Astrocyte (in vitro differentiated cells and primary cell): ENCODE results near the gene PPM1E. TPM values are rescaled to one million over a fixed set of nuclear protein-coding genes. Genes with fewer than 3 reads are reported as not detected.

ENCODE experiments used
- DNase-seq: peaks from one replicate; pipeline ENCODE4 v3.0.0-alpha.2; 2010; ENCODE audit warnings: low read depth
- FAIRE-seq: peaks from 2 replicates; lab custom pipeline; 2011; peaks lifted over from hg19 to GRCh38; lab: Jason Lieb, UNC
- H2AFZ ChIP-seq: 2 replicates; pipeline ENCODE4 v1.6.0; 2012; ENCODE audit warnings: low read depth, low read length, inconsistent platforms
- H3K27ac ChIP-seq: 2 replicates; pipeline ENCODE4 v1.5.1; 2011; ENCODE audit warnings: low read depth, low read length, inconsistent platforms
- H3K27me3 ChIP-seq: 2 replicates; pipeline ENCODE4 v1.6.0; 2011; ENCODE audit warnings: low read length, inconsistent platforms; ENCODE audit not compliant: insufficient read depth
- H3K36me3 ChIP-seq: 2 replicates; pipeline ENCODE4 v1.5.1; 2011; ENCODE audit warnings: low read length, inconsistent platforms; ENCODE audit not compliant: insufficient read depth
- H3K4me1 ChIP-seq: 2 replicates; pipeline ENCODE4 v1.5.1; 2011; ENCODE audit warnings: low read length, inconsistent platforms; ENCODE audit not compliant: insufficient read depth
- H3K4me2 ChIP-seq: 2 replicates; pipeline ENCODE4 v1.6.0; 2012; ENCODE audit warnings: low read length, inconsistent platforms
- H3K4me3 ChIP-seq: 2 replicates; pipeline ENCODE4 v1.5.1; 2011; ENCODE audit warnings: low read depth, mild to moderate bottlenecking, low read length, inconsistent platforms; ENCODE audit not compliant: insufficient read depth
- H3K79me2 ChIP-seq: 2 replicates; pipeline ENCODE4 v1.6.0; 2012; ENCODE audit warnings: mild to moderate bottlenecking, low read length, inconsistent platforms; ENCODE audit not compliant: insufficient read depth
- H3K9ac ChIP-seq: 2 replicates; pipeline ENCODE4 v1.6.0; 2012; ENCODE audit warnings: mild to moderate bottlenecking, low read length, inconsistent platforms
- H3K9me3 ChIP-seq: 2 replicates; pipeline ENCODE4 v1.5.1; 2012; ENCODE audit warnings: low read depth, mild to moderate bottlenecking, low read length, inconsistent platforms; ENCODE audit not compliant: insufficient read depth
- H4K20me1 ChIP-seq: 2 replicates; pipeline ENCODE4 v1.6.0; 2012; ENCODE audit warnings: low read length, inconsistent platforms; ENCODE audit not compliant: insufficient read depth
- H3K27ac Mint-ChIP-seq: one replicate; pipeline ENCODE4 v1.8.0; 2021; ENCODE audit warnings: mild to moderate bottlenecking, mixed read lengths; ENCODE audit not compliant: unreplicated experiment
- H3K27me3 Mint-ChIP-seq: one replicate; pipeline ENCODE4 v1.8.0; 2021; ENCODE audit warnings: low read depth, mixed read lengths; ENCODE audit not compliant: unreplicated experiment
- H3K36me3 Mint-ChIP-seq: one replicate; pipeline ENCODE4 v1.8.0; 2021; ENCODE audit warnings: low read depth, mixed read lengths; ENCODE audit not compliant: unreplicated experiment
- H3K4me1 Mint-ChIP-seq: one replicate; pipeline ENCODE4 v1.8.0; 2021; ENCODE audit warnings: low read depth, mixed read lengths; ENCODE audit not compliant: unreplicated experiment
- H3K4me3 Mint-ChIP-seq: one replicate; pipeline ENCODE4 v1.8.0; 2021; ENCODE audit warnings: mild to moderate bottlenecking, moderate library complexity, mixed read lengths; ENCODE audit not compliant: unreplicated experiment
- H3K9me3 Mint-ChIP-seq: one replicate; pipeline ENCODE4 v1.8.0; 2021; ENCODE audit warnings: mild to moderate bottlenecking, mixed read lengths; ENCODE audit not compliant: unreplicated experiment
- CTCF ChIP-seq: IDR thresholded peaks from 2 replicates; pipeline ENCODE4 v1.5.1; 2011; ENCODE audit warnings: low read depth, mild to moderate bottlenecking, inconsistent platforms, low read length, moderate library complexity; ENCODE audit not compliant: insufficient read depth
- EZH2 ChIP-seq: IDR thresholded peaks from 2 replicates; pipeline ENCODE4 v1.6.1; 2012; ENCODE audit warnings: mild to moderate bottlenecking, low read length, inconsistent platforms; ENCODE audit not compliant: insufficient read depth
- total RNA-seq: library from RNA; stranded (reverse); gene quantifications from 2 replicates; pipeline ENCODE4 v1.2.1, GENCODE V29; 2021

Gene PPM1E
- total RNA-seq, 1 donor from 2014 or later, result 0.79 TPM

- Histone ChIP-seq H3K4me2 (no peak overlapping the region), H3K79me2 (no peaks in the 10 kb centered on the region), H3K9ac (no peak overlapping the region), H3K36me3 (no peaks in the 10 kb centered on the region), H3K27me3 (no peaks in the 10 kb centered on the region), H4K20me1 (no peaks in the 10 kb centered on the region), H3K9me3 (no peaks in the 10 kb centered on the region), H3K4me3 (no peak overlapping the region), H3K4me1 (no peaks in the 10 kb centered on the region), H2AFZ (no peak overlapping the region), H3K27ac (no peak overlapping the region)
- TF ChIP-seq CTCF (no peak), EZH2 (no peak)
- FAIRE-seq (no peak), DNase-seq (no peak)
- Mint-ChIP-seq H3K4me1 (no peaks in the 10 kb centered on the region), H3K27ac (no peak overlapping the region), H3K27me3 (no peaks in the 10 kb centered on the region), H3K4me3 (no peak overlapping the region), H3K9me3 (no peaks in the 10 kb centered on the region), H3K36me3 (no peaks in the 10 kb centered on the region)
Measured at GRCh38 chr17:58811290-58811689, 55.6 kb downstream of the PPM1E start.

GRCh38 chr17:58813712-58814111 is 58.1 kb downstream of the PPM1E start:
- Histone ChIP-seq H3K9me3 (no peaks in the 10 kb centered on the region), H3K27ac (no peak overlapping the region), H3K9ac (no peak overlapping the region), H3K4me3 (no peak overlapping the region), H3K4me2 (no peak overlapping the region), H3K79me2 (no peaks in the 10 kb centered on the region), H3K27me3 (no peaks in the 10 kb centered on the region), H4K20me1 (no peaks in the 10 kb centered on the region), H2AFZ (no peak overlapping the region), H3K36me3 (no peaks in the 10 kb centered on the region), H3K4me1 (no peaks in the 10 kb centered on the region)
- TF ChIP-seq EZH2, result no peak
- no peak for TF ChIP-seq CTCF
- Mint-ChIP-seq H3K36me3 (no peaks in the 10 kb centered on the region), H3K9me3 (no peaks in the 10 kb centered on the region), H3K4me1 (no peaks in the 10 kb centered on the region), H3K4me3 (no peak overlapping the region), H3K27me3 (no peaks in the 10 kb centered on the region), H3K27ac (no peak overlapping the region)
- FAIRE-seq (no peak), DNase-seq (no peak)

GRCh38 chr17:58818654-58819053 is 63.0 kb downstream of the PPM1E start:
- H3K4me3 Mint-ChIP-seq, result no peak overlapping the region
- H3K4me3 ChIP-seq, result no peak overlapping the region

More at GRCh38 chr17:58818654-58819053, 63.0 kb downstream of the PPM1E start:
- no peak for FAIRE-seq
- H3K9ac ChIP-seq, result no peak overlapping the region
- no peaks in the 10 kb centered on the region for H4K20me1 ChIP-seq
- no peaks in the 10 kb centered on the region for H3K27me3 ChIP-seq
- Mint-ChIP-seq H3K4me1 (no peaks in the 10 kb centered on the region), H3K27ac (no peak overlapping the region), H3K36me3 (no peaks in the 10 kb centered on the region), H3K9me3 (no peaks in the 10 kb centered on the region), H3K27me3 (no peaks in the 10 kb centered on the region)
- H3K79me2 ChIP-seq, result no peaks in the 10 kb centered on the region
- TF ChIP-seq EZH2, result no peak
- no peak for TF ChIP-seq CTCF
- no peak overlapping the region for H2AFZ ChIP-seq
- no peaks in the 10 kb centered on the region for H3K9me3 ChIP-seq
- no peak for DNase-seq
- no peaks in the 10 kb centered on the region for H3K36me3 ChIP-seq
- H3K4me2 ChIP-seq, result no peak overlapping the region
- H3K4me1 ChIP-seq, result no peaks in the 10 kb centered on the region
- H3K27ac ChIP-seq, result no peak overlapping the region
